ENCODE results near the gene APOL5.

APOL5 gene

DNA sequence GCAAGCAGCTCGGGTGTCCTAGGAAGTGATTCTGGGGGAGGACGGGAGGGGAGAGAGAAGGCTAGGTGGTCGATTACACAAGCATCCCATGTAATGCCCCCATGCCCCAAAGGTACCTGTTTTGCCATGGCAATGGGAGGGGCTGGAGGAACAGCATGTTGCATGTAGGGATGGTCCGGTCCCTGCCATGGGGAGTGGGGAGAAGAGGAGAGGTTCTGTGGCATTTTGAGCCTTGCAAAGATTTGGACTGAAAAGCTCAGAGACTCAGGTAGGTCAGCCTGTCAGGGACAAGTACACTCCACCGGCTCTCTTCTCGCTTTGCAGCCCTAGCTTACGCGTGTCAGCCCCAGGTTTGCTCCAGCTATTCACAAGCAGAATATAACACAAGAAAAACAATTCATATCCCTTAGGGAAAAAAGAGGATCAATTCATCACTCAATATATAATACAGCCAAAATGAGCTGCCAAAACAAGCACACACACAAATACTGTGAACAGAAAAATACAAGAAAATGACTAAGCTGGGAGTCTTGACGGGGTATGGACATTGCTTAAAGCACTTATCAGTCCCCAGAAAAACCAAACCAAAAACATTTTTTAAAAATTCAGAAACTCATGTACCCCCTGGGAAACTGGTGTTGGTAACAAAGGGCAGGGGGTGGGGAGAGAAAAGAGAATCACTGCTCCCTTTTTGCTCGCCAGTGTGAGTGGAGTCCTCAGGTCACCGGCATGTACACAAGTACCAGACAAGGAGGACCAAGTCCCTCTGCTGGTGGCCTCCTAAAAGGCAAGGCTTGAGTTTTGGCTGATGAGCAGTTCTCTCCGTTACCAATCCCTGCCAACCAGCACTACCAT lies 21.6 kb downstream of the APOL5 start:
- in situ Hi-C loops (cut with HindIII; ENCODE audit: low sequenced_read_pairs), result loop anchor here (5.0 kb wide), 1 partner anchor 57 kb away; no protein-coding TSS in a partner anchor

DNA sequence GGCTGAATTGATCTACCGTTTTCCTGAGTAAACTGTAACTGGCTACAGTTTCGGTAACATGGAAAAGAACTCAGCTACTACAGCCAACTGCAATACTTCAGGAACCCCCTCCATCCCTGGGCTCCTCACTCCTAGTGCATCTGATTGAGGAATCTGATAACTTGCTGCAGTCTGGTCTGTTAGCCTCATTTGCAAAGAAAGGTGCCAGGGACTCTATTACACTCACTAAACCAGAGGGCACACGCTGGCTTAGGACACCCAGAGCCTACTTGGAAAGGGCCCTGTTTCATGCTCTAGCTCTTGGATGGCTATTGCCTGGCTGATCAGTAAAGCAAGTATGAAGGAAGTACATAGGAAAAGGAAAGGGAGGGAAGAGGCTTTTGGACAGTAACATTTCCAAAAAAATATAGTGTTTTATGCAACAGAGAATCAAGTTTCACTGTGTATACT lies 22.3 kb downstream of the APOL5 start:
- in situ Hi-C loops (cut with HindIII; ENCODE audit: low sequenced_read_pairs), result loop anchor here (5.0 kb wide), 1 partner anchor 58 kb away; no protein-coding TSS in a partner anchor

DNA sequence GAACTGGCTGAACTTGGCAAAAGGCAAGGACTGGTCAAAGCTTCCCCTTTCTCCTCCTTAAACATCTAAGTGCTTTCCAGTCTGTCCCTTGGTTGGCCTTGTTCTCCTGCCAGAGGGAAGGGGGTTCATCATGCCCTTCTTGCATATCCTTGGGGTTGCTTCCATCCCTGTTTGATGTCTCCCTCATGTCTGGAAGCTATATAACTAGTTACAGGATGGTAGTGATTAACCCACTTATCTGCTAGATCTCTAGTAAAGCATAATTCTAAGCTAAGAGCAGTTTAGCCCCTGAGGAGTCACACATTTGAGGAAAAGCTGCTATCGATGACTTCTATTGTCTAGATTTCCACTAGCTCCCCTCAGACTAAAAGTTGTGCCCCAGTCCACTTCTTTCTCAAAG lies 22.9 kb downstream of the APOL5 start:
- in situ Hi-C loops (cut with HindIII; ENCODE audit: low sequenced_read_pairs), result no loop called here

DNA sequence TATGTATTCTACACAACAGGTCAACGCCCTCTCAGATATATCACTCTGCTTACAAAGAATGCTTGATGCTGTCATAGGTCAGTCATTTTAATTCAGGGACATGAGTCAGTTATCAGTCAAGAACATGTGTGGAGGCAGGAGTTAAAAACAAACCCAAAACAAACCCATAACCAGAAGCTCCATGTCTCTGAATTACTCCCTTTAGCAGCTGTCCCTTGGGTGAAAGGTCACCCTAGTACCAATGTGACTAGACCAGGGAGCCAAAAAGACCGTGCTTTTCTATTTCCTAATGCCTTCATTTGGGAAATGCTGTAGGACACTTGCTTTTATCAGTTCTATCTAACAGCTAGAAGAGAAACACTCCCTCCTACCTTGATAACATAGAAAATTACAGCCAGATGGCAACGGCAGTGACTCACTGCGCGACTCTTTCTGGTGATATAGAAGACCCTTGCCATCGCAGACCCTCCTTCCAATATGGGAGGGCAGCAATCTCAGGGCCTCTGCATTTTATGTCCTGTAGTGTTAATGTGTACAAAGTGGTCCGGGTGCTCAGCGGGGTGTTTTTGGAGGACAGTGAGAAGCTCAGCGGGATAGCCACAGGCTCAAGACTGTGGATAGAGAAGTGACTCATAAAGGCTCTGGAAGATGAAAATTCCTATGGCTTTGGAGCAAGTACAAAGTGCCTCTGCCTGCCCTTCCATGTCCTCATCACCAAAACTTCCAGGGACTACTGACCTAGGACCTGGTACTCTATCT lies 24.8 kb downstream of the APOL5 start:
- in situ Hi-C loops (cut with HindIII; ENCODE audit: low sequenced_read_pairs), result no loop called here

DNA sequence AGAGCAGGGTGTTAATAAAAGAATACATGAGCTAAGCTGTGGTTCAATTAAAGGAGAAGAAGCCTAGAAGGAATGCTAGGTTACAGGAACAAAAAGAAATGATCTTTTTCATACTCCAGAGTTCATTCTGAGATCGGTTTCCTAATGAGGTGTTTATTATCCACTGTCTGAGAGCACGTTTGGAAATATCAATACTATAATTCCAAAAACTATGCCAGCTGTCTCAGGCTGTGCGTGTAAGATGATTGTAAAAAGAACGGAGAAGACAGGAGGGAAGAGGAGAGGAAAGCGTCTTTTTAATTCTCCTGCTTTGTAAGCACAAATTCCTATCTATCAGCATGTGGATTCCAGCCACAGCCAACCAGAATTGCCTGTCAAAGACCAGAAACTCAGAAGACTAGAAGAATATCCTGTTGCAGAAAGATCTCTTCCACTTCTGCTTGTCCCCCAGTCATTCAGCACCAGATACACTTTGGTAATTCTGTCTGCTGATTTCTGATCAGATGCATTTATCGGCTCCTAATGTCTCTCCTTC lies 25.7 kb downstream of the APOL5 start:
- in situ Hi-C loops (cut with HindIII; ENCODE audit: low sequenced_read_pairs), result no loop called here

DNA sequence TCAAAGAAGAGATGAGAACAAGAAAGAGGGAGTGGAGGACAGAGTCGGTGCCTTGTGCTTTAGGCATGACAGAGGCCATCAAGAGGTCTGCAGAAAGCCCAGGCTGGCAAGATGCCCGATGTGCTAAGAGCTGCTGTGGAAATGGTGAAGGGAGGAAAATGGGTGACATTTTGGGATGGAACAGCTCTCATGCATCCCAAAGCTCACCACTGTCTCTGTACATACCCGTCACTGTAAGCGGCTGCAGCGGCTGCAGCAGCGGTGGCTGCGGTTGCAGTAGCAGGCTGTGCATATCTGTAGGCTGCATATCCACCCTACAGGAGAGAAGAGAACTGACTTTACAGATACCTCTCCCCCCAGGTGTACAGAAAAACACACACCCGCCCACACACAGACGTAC lies 28.6 kb downstream of the APOL5 start:
- in situ Hi-C loops (cut with HindIII; ENCODE audit: low sequenced_read_pairs), result no loop called here

DNA sequence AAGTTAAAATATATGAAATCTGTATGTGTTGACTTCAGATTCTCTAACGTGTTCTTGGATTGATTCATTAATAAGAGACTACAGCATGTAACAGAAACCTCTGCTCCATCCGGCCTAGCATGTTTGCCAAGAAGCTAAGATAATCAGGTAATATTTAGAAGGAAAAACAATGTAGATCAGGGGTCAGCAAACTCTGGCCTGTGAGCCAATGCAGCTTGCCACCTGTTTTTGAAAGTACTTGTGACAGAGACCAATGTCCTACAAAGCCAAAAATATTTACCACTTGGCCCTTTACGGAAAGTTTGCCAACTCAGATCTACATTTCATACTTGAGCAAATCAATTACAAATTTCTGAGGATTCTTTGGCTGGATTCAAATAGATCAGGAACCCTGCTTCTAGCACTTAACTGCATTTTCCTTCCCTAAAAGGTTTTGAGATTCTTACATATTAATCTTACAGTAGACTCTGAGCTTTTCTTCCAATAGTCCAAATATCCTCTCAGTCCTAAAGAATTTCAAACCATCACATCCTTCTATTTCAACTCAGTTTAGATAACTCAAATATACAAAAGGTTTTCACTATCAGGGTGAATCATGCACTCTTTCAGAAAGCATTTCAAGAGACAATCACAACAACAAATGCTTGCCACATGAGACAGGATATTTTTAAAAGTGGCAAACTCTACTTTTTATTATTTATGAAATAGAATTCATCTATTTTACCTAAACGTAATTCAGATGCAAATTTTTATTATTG lies 29.5 kb downstream of the APOL5 start:
- in situ Hi-C loops (cut with HindIII; ENCODE audit: low sequenced_read_pairs), result no loop called here

DNA sequence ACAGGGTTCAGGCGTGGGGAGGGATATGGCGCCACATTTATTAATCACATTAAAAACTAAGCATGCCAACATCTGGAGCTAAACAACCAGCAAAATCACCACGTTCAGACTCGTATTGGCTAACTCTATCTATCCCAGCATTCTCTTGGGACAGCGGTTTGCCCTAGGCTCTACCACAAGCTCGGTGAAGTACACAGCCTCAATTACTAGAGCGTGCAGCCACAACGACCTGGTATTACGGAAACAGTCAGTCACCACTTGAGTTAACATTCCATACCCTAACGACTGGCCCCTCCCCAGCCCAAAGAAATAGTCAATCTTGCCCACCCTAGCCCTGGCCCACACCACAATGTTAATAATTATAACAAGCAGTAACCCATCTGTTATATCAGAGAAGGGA lies 32.1 kb downstream of the APOL5 start:
- in situ Hi-C loops (cut with HindIII; ENCODE audit: low sequenced_read_pairs), result no loop called here

DNA sequence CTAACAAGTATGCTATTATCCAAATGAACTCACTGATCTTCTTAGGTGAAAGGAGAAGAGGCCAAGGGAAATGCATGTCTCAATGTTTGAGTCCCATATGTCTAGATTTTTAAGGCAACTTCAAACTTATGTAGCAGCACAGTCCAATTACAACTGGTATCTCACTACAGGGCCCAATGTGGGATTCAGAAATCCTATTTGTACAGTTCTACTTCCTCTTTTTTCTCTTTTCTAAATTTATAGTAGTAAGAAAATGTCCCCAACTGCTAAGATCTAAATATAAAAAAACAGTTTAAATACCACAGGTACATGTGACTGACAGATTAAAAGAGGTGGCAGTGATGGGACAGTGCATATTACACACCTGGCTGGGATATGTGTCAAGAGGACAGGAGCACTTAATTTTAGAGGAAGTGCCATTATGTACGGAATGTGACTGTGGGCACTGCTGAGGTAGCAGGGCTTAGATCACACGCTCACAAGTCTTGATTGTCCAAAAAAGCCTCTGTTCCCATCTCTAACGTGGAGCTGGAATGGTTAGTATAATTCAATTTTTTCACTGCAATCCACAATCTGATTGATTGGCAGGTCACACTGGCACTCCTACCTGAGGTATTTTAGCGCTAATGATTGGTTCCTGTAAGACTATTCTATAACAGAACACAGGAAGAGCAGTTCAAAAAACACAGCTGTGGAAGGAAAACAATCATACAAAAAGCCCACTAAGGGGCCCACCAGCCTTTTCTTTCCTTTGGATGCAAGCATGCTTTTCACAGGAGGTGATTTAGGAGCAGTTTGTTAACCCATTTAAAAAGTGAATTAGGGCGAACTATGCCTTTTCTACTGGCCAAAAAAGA lies 34.6 kb downstream of the APOL5 start:
- in situ Hi-C loops (cut with HindIII; ENCODE audit: low sequenced_read_pairs), result no loop called here

DNA sequence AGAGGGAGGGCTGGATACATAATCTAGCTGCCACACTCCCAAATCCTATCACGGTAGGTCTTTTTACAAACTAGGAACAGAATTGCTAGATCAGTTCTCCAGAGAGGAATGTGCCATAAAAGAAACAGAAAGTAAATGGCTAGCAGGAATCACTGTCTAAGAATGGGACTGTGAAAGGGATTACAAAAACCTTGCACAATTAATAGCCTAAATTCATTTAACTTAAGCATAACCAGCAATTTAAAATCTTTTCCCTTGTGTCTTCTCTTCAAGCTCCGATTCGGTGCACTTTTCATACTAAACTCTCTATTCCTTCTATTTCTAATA lies 35.2 kb downstream of the APOL5 start:
- in situ Hi-C loops (cut with HindIII; ENCODE audit: low sequenced_read_pairs), result no loop called here

DNA sequence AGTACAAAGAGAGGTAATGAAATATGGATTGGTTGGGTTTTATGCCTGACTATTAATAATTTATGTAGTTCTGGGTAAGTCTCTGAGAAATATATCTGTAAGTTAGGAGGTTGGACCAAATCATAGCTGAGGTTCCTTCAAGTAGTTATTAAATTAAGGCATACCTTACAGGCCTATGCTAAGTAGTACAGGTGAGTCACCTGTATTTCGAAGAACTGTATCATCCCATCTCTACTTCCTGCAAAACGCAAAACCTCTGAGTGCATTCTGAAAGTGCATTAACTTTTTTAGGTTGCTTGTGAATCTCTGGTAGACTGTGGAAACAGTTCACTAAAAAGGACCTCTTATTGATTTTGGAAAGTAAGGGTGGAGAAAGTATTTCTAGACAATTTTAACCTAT lies 37.1 kb downstream of the APOL5 start:
- in situ Hi-C loops (cut with HindIII; ENCODE audit: low sequenced_read_pairs), result loop anchor here (5.0 kb wide), 2 partner anchors 32 to 83 kb away; no protein-coding TSS in a partner anchor

DNA sequence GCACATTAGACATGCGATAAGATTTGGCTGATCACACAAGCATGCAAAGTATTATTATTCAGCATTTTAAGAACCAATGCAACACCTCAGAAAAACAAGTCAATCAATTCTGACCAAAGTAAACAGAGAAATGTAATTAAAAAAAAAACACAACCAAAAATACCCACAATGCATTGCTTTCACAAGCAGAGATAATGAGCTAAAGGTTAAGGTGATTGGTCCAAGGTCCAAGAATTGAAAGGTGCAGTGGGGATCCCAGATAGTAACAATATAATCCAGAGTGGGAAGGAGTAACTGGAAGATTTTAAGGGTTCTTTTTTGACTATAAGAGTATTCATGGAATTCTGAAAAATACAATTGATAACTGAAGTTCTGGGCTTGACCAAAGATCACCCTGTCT lies 39.0 kb downstream of the APOL5 start:
- in situ Hi-C loops (cut with HindIII; ENCODE audit: low sequenced_read_pairs), result loop anchor here (5.0 kb wide), 2 partner anchors 34 to 81 kb away; no protein-coding TSS in a partner anchor

DNA sequence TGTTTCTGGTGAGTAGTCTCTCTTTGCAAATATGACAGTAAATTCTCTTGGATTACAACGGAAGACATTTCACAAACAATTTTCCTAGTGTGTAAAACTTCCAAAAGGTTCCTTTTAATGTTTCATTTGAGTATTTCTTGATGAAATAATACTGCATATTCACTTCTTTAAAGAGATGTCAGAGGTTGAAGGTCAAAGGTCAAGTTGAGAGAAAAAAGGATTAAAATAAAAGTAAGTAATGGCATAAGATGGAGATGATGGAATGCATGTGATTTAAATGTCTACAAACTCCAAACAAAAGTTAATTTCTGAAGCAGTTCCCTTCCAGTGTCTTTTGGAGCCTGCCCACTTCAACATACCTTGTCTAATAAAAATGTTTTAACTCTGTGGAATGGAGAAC lies 40.7 kb downstream of the APOL5 start:
- in situ Hi-C loops (cut with HindIII; ENCODE audit: low sequenced_read_pairs), result loop anchor here (5.0 kb wide), 2 partner anchors 36 to 79 kb away; no protein-coding TSS in a partner anchor

DNA sequence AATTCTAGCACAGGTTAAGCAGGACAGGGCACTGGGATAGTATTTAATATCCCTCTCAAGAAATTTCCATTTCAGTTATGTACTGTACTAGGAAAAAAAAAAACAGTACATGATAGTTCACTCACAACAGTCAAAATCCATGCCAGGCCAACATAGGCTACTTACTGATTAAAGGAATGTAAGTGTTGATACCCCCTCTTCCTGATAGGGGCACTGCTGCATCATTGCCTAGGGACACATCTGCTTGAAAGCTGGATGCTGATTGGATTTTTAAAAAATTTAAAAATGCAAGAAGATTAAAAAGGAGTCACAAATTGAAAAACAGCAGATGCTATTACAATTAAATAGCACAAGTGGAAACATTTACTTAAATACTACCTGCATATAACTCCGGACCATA lies 43.4 kb downstream of the APOL5 start:
- in situ Hi-C loops (cut with HindIII; ENCODE audit: low sequenced_read_pairs), result no loop called here

DNA sequence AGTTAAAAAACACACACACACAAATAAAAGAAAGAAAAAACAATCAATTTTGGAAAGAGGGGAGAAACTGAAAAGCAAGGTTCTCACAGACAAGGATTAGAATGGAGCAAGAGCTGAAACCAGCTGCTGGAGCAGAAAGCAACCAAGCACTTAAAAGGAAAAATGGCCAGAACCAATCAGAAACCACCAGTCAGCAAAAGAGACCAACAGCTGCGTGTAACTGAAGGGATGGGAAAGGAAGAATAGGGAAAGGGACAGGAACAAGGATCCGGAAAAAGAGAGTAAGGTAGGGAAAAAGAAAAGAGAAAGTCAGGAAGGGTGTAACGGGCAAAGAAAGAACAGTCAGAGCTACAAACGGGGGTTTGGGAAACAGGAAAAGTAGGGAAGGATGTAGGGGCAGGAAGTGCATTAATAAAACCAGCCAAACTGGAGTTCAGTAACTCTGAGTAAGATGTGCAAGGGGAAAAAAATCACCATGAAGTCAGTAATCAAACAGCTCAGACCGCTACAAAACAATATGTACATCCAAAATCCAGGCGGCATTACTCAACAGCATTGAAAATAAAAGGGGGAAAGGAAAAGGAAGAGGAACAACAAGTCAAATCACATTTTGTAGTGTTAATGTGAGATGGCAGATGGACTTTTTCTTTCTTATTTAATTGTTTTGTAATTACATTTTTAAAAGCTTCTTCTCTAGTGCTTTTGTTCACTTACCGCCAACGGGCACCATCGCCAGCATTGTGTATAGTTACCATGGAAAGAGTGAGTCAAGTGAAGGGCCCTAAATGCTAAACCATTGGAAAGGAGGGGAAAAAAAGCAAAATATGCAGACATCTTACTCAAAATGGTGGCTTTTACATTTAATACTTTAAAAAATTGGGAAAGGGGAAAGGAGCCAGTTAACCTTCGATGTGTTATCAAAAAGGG lies 49.2 kb downstream of the APOL5 start:
- in situ Hi-C loops (cut with HindIII; ENCODE audit: low sequenced_read_pairs), result no loop called here

DNA sequence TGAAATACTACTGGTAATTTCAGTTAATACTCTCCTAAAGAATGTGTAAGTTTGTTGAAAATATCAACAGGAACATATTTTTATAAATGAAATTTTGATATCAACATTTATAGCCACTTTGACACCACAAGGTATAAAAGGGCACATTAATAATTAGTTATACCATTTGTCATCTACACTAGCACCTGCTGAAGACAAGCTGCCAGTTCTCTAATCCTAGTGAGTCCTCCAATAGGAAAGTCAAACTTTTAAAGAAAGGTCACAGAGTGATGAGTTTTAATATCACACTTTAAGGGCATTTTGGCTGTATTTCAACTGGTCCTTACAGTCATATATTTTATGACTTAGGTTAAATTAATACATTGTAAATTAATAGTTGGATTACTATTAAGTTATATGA lies 52.3 kb downstream of the APOL5 start:
- in situ Hi-C loops (cut with HindIII; ENCODE audit: low sequenced_read_pairs), result no loop called here

DNA sequence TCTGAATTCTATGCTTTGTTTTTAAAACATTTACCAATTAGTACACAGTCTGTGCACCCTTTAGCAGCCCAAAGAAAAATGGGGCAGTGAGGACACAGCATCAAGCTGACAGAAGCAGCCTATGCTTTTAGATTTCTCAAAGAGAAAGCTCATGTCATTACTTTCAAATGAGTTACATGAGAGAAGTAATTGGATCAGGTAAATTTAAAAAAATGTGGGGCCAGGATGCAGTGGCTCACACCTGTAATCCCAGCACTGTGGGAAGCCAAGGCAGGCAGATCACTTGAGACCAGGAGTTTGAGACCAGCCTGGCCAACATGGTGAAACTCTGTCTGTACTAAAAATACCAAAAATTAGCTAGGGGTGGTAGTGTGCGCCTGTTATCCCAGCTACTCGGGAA lies 57.7 kb downstream of the APOL5 start:
- in situ Hi-C loops (cut with HindIII; ENCODE audit: low sequenced_read_pairs), result no loop called here

DNA sequence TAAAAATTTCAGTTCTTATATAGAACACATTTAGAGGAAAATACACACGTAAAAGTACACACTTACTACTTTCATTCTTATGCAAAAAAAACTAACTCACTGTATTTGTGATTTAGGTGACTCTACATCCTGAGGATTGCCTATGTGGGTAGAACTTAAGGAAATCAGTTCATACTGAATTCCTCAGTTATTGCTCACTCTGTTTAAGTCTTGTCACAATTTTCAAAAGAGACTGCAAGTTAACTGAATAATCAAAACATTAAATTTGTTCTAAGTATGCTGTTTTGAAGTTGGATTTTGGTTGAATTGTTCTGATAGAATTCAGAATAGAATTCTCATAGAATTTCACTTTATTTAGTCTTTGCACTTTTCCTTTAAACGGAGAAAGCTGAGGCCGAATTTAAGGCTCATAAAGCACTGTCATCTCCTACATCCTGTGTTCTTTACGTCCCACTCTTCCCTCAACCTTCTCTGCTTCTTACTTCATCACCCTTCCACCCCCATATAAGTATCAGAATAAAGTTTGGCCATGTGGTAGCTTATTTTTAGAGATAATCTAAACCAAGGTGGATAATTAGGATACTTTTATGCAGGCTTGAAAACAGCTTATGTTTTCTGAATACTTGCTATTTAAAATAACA lies 59.8 kb downstream of the APOL5 start:
- in situ Hi-C loops (cut with HindIII; ENCODE audit: low sequenced_read_pairs), result no loop called here

Measured in endothelial cell of hepatic sinusoid (primary cell).